Measurements from ENCODE around the gene CDH5.

CDH5 gene

DNA sequence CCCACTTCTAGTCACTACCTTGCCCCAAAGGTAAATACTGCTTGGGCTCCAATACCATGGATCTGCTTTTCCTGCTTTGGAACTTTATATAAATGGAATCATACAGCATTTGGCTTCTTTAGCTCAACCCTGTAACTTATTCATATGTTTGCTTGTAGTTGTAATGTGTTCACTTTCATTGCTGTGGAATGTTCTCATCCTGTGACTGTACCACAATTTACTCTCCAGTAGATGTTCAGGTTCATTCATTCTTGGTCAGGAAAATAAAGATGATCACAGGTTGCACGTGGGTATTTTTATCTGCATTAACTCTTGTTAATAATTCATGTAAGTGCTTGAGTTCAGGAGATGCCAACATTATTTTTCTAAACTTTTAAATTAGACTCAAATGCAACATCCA lies 53.9 kb downstream of the CDH5 start:
- no peak for DNase-seq

DNA sequence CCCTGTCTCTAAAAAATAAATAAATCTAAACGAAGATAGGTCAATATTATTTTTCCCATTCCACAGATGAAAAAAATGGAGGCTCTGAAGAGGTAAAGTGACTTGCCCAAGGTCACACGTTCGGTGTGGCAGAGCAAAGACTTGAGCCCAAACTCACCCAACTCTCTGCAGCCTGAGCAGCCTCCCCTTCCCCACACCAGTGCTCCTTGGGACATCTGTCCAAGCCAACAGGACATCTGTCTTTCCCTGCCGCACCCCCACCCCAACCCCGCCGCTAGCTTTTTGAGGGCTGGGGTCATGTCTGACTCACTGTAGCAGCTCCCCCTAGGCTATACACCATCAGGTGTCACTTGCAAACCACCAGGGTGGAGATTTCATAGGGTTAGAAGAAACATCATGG lies 55.4 kb downstream of the CDH5 start:
- DNase-seq = no peak

DNA sequence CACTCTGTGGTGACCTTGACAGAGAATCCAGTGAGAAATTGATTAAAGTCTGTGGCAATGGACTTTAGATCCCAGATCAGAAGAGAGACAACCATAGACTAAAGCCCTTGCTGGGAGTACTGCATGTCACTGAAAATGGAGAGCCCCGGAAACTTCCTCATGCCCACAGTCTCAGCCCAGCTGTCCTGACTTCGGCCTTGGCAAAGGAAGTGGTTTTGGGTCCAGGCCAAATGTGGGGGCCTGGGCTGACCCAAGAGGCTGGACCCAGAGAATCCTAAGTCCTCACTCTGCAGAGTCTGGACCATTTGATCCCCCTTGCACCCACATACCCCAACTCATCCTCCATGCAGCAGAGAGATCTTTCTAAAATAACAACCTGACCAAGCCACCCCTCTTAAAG lies 55.9 kb downstream of the CDH5 start:
- DNase-seq = no peak

DNA sequence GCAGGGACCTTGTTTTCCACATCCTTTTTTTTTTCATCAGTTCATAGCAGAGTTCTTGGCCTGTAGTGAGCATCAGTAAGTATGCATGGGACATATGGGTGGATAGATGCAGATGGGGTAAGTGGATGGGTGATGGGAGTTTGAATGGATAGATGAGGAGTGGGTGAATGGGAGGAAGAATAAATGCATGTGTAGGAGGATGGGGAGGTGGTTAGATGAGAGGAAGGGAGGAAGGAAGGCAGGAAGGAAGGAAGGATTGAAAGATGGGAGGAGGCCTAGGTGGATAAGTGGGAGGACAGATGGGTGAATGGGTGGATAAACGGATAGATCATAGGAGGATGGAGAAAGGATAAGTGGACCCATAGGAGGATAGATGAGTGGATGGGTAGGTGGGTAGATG lies 56.7 kb downstream of the CDH5 start:
- no peak for DNase-seq

DNA sequence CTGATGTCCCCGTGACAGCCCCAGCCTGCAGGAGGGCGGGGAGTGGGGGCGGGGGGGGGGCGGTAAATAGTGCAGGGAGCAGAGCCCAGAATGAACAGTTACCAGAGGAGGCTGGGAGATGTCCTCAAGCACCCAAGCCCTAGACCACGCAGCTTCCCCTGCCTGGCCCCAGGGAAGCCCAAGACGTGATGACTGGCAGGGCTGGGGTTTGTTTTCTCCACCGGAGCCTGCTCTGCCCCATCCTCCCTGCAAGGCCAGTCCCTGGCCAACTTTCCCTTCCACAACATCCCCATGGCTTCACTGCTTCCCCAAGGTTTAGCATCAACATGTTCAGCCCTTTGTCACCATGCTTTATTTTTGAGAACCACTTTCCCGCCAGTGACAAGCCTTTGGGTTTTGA lies 59.2 kb downstream of the CDH5 start:
- DNase-seq = no peak

DNA sequence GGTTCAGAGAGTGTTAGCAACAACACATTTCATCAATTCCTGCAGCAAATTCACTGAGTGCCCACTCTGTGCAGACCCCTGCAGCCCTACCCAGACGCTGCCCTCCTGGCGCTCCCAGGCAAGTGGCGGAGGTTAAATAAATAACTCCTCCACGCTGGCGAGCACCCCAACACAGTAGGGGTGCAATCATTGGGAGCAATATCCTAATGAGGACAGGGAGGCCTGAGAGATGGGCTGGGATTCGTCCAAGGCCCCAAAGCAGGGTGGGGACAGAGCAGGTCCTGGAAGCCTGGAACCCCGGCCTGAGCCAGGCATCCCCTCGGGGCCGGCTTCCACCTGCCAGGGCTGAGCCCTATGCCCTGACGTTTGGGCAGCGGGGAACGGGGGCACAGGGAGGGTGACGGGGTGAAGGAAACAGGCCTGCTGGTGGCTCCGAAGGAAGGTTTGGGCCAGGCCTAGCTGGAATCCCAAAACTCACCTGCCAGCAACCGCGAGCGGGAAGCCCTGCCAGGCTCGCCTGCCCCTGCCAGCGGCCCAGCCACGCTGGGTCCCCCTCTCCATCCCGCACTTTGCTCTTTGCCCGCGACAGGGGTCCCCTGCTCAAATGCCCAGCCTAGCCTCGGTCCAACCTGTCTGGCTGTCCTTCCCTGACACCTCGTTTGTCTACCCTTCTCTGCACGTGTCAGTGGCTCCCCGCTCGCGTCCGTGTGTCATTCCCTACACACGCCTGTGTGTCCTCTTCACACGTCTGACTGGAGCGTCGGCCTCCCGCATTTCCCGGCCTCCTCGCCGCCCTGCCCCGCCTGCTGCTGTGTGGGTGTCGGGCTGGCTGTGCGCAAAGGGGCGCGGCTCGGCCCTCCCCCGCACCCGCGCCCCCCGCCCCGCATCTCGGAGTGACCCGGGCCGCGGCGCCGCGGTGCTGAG lies 59.9 kb downstream of the CDH5 start:
- no peak for DNase-seq

GRCh38 chr16:66427036-66427860 lies 60.8 kb downstream of the CDH5 start, which contains the start of gene BEAN1:
BEAN1 (plus strand) TSS chr16:66427295; CDS start chr16:66437677, 10,382 bp downstream.
- no peak for DNase-seq

DNA sequence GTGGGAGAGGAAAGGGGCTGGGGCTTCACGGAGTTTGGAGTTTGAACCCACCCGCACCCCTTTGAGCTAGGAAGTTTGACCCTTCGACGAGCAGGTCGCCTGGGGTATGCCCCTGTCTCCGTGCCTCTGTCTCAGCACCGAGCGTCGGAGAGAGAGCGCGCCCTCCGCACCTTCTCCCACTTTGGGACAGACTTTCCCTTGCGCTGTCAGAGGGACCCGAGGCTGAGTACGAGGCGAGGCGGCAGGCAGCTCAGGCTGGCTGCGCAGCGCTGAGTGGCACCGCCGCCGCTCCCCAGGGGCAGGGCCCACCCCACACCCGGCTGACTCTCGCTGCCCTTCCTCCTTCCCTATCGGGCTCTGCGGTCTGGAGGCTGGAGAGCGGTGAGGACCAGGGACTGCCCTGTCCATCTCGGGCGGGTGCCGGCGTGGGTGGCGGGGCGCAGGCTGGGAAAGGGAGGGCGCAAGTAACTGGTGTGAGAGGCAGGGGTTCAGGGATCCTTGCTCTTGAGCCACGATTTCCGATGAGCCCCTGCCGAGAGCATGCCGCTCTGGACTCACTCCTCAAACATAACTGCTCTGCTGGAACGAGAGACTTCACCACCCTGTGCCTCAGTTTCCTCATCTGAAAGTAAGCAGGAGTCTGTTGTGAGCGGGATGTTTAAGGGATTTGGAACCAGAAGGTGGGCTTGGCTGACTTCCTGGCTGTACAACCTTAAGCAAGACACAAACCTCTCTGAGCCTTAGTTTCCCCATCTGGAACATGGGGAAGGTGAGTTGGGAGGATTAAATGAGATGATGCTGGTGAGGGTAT lies 61.6 kb downstream of the CDH5 start:
- no peak for DNase-seq

DNA sequence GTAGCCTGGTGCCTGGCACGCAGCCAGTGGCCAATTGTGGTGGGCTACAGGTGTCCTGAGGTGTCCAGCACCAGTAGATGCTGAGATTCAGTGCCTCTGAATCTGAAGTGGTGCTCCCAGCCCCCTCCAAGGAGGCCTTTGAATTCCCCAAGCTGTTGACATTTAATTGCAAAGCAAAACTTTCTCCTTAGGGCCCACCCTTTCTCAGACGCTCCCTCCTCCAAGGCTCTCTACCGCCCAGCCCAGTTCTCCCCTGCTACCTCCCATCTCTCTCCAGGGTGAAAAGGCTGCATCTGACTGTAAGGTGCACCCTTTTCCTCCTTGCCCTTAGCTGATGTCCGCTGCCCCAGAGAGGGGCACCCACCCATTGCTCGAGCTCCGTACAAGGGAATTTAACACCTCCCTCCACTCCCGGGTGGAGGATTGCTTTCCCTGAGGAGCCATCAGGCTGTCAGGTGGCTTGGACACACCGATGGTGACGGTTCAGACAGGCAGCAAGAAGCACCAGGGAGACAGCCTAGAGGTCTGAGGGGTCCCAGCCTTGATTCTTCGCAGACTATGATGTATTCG lies 62.3 kb downstream of the CDH5 start:
- DNase-seq = no peak

DNA sequence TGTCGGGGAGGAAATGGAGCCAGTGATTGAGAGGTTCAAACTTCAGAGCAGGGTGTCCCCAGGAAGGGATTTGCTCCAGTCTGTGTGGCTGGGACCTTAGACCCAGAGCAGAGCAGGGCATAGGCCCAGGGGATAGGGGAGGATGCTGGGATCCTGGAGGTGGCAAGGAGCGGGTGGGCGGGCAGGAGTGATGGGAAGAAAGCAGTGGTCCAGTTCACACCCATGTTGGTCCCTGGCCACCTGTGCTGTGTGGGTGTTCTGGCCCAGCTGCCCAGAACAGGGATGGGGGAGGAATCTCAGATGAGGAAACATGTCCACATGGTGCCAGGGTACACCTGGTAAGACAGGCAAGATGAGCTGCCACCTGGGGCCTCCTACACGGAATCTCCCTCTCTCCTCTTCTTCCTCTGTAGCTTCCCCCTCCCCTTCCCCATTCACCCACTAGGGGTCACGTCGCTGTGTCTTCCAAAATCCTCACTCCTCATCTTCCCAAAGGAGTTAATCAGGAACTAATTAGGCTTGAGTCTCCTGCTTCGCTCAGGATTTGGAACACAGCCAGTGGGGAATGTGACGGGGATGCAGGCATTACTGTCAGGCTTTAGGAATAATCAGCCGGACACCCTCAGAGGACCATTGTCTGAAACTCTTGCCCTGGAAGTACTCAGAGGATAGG lies 62.9 kb downstream of the CDH5 start:
- DNase-seq = no peak

DNA sequence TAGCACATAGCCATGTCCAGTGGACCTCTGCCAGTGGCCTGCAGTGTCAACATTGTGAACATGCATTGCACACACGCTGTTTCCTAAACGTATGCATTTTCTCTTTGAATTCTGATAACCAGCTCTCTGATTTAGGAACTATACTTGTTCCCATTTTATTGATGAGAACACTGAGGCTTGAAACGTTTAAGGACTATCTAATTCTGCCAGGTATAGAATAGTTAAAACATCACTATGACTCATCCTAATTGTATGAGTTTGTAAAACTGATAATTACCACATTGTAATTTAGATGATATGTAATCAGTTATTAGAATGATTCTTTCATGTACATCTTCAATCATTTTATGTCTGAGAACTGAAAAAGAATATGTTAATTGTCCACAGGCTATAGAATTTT lies 63.7 kb downstream of the CDH5 start:
- no peak for DNase-seq

GRCh38 chr16:66431760-66432159 lies 65.3 kb downstream of the CDH5 start:
- no peak for DNase-seq

- no peak for DNase-seq
Observed at GRCh38 chr16:66432429-66432828, 65.9 kb downstream of the CDH5 start.

DNA sequence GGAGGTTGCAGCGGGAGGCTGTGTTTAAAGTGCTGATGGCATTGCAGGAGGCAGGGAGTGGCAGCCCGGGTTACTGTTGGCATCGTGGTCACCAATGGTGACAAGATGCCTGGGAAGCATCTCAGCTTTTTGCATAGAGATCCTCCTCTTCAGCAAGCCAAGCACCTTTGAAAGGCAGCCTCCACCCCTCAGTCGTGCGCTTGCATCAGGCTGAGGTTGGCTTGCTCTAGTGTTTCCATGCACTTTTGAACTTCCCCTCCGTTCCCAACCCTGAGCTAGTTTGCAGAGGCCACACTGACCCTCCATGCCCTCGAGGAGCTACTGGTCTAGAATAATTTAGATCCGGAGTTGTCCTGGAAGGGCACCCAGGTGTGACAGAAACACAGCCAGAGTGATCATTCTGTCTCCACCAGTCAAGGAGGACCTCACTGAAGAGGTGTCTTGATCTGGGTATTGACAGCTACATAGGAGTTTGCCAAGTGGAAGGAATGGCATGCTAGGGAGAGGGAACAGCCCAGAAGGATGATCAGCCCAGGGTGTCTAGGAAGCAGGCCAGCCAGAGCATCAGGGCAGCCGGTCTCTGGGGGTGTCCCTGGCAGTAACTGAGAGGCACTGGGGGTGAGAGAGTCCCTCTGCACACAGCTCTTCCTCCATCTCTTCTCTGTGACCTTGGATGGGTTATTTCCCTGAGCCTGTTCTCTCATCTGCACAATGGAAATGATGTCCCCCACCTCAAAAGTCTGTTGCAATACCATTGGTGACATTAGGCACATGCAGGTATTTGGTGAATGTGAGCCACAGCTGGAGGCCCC lies 68.3 kb downstream of the CDH5 start:
- no peak for DNase-seq

DNA sequence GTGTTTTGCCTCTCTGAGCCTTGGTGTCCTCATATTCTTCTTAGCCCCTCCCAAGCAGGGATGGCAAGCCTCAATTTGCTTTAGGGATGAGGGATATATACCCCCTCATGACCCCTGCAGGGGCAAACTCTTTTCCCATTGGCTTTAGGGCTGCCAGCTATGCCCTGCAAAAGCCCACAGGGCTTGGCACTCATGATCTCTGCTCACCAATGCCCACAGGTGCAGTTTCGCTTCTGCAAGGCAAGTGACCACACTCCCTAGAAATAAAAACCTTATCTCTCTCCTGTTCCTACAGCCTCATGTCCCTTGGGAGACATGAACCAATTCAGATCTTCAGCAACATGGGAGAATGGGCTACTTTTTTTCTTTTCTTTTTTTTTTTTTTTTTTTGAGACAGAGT lies 69.4 kb downstream of the CDH5 start:
- no peak for DNase-seq

DNA sequence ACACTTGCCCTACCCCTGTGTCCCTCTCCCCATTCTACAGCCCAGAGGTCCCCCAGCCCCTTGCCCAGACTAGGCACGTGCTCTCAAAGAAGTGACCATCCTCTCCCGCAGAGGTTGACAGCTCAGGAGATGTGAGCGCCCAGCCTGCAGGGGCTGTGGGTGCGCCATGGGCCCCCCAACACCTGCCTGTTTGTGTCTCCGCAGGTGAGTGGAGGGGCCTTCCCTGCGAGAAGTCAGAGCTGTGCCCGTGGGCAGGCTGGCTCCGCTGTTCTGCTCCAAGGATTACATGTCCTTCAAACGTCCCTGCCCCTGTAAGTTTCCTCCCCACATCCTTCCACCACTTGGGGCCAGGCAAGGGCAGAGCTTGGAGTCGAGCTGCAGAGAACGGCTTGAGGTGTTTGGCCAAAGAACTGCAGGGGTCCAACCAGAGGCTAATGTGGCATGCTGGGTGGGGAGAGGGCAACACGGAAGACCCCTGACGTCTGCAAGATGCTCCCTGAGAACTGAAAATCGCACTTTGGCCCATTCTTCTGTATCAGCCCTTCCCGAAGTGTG lies 71.0 kb downstream of the CDH5 start:
- DNase-seq = no peak

GRCh38 chr16:66438536-66438935 lies 72.0 kb downstream of the CDH5 start:
- DNase-seq = no peak

GRCh38 chr16:66439051-66439730 lies 72.7 kb downstream of the CDH5 start:
- no peak for DNase-seq

DNA sequence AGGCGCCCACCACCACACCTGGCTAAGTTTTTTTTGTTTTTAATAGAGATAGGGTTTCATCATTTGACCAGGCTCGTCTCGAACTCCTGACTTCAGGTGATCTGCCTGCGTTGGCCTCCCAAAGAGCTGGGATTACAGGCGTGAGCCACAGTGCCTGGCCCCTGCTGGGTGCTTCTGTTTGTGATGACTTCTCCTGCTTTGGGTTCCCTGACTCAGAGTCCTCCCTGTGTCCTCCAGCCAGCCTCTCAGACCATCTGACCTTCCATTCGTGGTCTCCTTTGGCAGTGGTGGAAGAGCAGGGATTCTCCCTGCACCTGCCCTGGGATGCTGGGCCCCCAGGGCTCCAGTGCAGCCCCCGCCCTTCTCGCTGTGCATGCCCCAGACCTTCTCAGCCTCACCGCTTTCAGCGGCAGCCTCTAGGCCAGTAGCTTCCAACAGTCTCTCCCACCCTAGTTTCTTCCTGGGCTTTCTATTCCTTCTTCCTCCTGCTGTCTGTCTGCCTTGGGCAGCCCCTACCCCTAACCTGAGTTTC lies 73.8 kb downstream of the CDH5 start:
- DNase-seq = no peak

- no peak for DNase-seq
Observed at GRCh38 chr16:66440970-66441369, 74.5 kb downstream of the CDH5 start.

Measured in CD4-positive, alpha-beta T cell treated with Interferon gamma for 1 hour (primary cell).